Stimulated activated CD4-positive, alpha-beta T cell treated with anti-CD3 and anti-CD28 coated beads, Interleukin-4, amount 100 ng/mL, for 1 hour (primary cell): ENCODE data around the gene UCMA.
"Not testable (repeated sequence)": the region's sequence is repeated elsewhere in the genome, so short reads cannot be mapped to it uniquely, and the experiment has no call there.

ENCODE experiments used
- DNase-seq: peaks from one replicate; pipeline ENCODE4 v3.0.0-alpha.2; 2020

Gene UCMA, protein sequence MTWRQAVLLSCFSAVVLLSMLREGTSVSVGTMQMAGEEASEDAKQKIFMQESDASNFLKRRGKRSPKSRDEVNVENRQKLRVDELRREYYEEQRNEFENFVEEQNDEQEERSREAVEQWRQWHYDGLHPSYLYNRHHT

DNA sequence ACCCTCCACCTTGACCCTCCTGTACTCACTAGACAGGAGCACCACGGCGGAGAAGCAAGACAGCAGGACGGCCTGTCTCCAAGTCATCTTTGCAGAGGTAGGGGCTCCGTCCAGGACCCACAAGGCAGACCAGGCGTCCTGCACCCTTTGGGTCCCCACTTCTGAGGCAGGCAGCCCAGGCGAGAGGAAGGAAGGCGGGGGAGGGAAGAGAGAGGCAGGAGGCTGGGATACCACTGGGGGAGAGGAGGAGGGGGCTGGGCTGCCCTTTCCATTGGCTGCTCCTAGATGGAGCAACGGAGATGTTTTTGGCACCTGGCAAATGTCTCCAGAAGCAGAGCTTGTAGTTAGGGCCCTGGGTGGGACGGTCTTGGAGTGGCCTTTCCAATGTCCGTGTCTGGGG is at the start of gene UCMA:
Gene UCMA (minus strand): TSS at position 203 of the 400 bp plus-strand sequence. CDS start 116 bp downstream, at position 87.
- no peak for DNase-seq

- DNase-seq: not testable (repeated sequence)
These were observed 48.2 kb upstream of the UCMA start for GRCh38 chr10:13282348-13282747.

DNA sequence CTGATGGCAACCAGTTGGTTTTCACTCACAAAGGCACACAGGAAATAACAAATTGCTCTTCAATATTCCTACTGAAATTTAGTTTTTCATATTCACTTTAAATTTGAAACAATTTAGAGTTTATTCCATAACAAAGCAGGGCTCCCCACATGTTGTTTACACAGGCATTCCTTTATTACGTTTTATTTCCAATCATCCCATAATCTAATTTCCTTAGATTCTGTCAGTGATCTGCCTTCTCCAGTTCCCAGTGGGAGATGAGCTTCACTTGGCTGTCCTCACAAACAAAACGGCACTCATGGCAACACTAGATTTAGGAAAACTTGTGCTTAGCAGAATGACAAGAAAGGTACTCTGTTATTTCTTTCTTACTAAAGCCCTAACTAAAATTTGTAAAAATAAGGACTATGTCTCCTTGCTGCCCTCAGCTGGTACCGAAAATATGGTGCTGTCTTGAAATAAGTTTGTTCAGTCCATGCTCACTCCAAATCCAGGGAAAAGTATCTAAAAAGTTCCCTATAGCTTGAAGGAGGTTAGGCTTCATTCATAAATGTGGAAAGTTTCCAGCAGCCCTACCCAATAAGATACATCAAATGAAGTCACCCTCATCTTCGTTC is 42.7 kb upstream of the UCMA start:
- DNase-seq: no peak

DNA sequence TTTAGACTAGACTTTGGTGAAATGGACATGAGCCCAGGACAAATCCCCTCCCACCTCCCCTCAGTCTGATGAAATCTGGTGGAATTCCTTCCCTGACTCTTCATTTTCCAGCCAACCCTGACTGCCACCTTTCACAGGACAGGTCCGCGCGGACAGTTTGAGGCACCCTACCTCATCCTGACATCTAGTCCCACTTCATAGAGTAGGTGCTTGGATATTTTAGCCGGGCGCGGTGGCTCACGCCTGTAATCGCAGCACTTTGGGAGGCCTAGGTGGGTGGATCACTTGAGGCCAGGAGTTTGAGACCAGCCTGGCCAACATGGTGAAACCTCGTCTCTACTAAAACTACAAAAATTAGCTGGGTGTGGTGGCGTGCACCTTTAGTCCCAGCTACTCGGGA is 42.0 kb upstream of the UCMA start:
- DNase-seq: not testable (repeated sequence)

DNA sequence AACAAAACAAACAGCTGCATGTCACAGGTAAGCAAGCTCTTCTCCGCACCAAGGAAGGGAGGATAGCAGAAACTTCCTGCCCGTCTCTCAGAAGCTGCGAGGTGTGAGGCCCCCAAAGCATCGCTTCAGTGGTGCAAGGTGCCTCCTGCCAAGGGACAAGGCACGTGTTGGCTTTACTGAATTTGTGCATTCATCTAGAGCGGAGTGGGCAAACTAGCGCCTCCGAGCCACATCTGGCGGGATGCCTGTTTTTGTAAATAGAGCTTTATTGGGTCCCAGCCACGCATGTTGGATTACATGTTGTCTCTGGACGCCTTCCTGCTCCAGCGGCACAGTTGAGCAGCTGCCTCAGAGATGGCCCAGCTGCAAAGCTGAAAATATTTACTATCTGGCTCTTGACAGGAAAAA is 38.0 kb upstream of the UCMA start:
- DNase-seq: no peak

- peak; percentile 41 for DNase-seq
These were observed 37.5 kb upstream of the UCMA start for GRCh38 chr10:13271552-13272163.

DNA sequence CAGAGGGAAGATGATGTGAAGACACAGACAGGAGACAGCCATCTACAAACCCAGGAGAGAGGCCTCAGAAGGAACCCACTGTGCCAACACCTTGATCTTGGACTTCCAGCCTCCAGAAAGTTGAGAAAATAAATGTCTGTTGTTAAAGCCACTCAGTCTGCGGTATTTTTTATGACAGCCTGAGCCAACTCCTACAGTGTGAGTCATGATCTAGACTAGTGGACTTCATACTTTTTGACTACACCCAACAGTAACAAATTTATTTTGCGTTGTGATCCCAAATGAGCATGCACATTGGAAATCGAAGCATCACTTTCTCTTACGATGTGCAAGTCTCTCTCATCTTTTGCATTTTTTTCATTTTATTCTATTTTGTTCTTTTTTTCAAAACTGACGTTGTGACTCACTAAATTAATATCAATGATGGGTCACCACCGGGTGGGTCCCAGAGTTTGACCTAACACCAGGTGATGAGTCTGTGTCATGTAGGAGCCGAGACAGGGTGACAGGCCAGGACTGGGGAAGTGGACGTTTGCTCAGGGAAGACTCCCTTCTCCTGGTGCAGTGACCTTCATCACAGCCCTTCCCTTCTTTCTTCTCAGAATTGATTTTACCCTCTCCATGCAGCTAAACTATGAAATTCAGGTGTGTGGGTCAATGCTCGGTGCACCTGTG is 36.8 kb upstream of the UCMA start:
- DNase-seq: no peak

DNA sequence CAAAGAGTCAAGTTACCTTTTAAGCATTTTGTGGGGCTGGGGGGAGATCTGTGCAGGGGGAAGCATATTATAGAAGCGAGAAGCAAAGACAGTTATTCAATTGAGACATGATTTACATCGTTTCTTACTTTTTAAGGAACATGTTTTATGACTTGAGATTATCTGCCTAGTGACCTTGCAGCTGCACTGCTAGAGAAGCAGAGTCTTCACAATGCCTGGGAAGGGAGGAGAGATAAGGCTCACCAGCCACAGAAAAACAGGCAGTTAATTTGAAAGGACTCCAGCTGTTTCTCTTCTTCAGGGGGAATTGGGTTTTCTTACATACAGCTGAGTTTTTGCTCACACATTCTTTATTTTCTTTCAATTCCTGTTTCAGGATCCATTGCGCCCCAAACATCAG is 34.7 kb upstream of the UCMA start:
- no peak for DNase-seq

DNA sequence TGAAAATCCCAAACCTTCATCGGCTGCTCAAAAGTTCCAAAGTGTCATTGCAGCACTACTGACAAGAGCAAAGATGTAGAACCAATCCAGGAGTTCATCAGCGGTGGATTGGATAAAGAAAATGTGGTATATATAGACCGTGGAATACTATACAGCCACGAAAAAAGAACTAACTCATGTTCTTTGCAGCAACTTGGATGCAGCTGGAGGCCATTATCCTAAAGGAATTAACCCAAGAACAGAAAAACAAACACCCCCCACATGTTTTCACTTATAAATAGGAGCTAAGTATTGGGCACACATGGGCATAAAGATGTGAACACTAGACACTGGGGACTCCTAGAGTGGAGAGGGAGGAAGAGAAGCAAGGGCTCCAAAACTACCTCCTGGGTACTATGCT is 34.1 kb upstream of the UCMA start:
- DNase-seq: no peak

DNA sequence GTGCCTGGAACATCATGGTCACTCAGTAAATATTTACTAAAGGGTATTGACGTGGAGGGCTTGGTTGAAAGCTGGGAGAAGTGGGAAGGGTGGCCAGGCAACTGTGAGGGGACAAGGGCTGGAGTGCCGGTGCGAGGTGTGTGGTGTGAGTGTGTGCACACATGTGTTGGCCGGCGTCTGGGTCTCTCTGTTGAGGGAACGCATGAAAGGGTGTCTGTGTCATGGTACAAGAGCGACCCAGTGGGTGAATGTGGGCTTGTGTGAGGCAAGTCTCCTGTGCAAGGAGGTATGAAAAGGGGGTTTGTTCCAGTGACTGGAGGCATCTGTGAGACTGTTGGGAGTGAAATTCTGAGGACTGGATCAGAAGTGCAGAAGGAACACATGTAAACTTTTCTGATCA is 29.4 kb upstream of the UCMA start:
- no peak for DNase-seq

- no peak for DNase-seq
These were observed 28.3 kb upstream of the UCMA start for GRCh38 chr10:13262433-13262832.

DNA sequence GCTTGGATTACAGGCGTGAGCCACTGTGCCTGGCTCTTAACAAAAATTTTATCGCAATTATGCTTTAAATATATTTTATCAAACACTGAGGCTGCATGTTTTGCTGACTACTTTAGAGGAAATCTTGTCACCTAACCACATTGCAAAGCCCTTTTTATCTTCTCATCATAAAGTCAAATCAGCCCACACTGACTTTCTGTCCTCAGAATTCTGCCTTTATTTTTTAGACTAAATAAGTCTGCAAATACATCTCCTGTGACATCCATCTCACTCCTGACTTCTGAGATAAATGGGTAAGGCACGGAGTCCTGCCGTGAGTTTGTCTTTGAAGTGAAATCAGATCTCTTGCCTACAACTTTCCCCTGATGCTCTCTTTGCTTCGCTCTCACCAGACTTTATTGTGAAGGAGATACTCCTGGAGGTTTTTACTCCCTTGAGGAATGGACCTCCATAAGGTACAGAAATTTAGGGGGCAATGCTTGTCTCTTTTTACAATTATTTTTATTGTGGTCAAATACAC is 23.5 kb upstream of the UCMA start:
- no peak for DNase-seq

- DNase-seq: no peak
These were observed 22.5 kb upstream of the UCMA start for GRCh38 chr10:13256627-13257026.

- DNase-seq: no peak
These were observed 19.6 kb upstream of the UCMA start for GRCh38 chr10:13253726-13254125.

DNA sequence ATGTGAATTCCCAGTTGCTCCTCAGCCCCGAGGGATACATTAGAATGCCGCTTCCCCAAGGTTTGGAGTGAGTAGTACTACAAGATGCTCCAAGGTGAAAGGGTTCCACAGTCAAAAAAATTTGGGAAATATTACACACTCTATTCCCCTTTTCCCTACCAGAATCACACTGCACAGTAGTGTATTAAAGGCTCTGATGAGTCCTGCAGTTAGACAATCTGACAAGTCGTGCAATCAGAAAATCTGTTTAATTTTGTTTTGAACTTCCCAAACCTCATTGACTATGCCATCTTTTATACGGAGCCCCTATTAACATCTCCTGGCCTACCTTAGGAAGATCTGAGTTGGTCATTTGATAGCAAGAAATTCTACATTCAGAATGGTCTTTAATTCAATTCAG is 13.6 kb upstream of the UCMA start:
- DNase-seq: no peak

DNA sequence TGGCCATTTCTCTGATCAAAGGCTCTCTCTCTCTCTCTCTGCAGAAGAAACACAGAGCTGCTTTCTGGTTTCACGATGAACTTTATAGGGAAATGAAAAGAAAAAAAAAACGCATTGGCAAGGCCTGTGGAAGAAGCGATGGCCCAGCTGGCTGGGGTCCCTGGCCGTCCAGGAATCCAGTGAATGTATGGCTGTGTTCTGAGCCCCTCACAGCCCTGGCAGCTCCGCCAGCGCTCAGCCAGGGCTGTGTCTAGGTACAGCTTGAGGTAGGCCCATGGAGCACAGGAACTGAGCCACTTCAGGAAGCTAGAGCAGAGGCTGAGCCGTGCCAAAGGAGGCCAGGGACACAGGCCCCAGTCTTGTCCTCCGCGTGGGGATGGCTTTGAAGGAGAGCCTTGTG is 13.1 kb upstream of the UCMA start:
- DNase-seq: no peak

- DNase-seq: not testable (repeated sequence)
These were observed 8.1 kb upstream of the UCMA start for GRCh38 chr10:13242260-13242659.

DNA sequence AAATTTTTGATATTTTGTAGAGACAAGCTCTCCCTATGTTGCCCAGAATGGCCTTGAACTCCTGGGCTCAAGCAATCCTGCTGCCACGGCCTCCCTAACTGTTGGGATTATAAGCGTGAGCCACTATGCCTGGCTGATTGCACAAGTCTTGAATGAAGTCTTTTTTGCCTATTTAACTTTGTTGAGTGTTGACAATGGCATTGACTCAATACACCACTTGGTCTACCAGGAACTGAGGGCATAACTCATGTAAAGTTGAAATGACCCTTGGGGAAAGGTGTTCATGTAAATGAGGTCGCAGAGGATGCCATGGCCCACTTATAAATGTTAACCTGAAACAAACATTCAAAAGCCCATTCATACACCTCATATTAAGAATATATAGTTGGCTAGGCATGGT is 7.4 kb upstream of the UCMA start:
- no peak for DNase-seq

DNA sequence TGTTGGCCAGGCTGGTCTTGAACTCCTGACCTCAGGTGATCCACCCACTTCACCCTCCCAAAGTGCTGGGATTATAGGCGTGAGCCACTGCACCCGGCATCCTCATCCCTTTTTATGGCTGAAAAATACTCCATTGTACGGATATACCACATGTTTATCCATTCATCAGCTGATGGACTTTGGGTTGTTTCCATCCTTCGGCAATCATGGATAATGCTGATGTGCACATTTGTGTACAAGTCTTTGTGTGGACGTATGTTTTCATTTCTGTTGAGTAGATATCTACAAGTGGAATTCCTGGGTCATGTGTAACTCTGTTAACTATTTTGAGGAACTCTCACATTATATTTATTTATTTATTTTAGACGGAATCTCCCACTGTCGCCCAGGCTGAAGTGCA is 5.7 kb upstream of the UCMA start:
- no peak for DNase-seq

DNA sequence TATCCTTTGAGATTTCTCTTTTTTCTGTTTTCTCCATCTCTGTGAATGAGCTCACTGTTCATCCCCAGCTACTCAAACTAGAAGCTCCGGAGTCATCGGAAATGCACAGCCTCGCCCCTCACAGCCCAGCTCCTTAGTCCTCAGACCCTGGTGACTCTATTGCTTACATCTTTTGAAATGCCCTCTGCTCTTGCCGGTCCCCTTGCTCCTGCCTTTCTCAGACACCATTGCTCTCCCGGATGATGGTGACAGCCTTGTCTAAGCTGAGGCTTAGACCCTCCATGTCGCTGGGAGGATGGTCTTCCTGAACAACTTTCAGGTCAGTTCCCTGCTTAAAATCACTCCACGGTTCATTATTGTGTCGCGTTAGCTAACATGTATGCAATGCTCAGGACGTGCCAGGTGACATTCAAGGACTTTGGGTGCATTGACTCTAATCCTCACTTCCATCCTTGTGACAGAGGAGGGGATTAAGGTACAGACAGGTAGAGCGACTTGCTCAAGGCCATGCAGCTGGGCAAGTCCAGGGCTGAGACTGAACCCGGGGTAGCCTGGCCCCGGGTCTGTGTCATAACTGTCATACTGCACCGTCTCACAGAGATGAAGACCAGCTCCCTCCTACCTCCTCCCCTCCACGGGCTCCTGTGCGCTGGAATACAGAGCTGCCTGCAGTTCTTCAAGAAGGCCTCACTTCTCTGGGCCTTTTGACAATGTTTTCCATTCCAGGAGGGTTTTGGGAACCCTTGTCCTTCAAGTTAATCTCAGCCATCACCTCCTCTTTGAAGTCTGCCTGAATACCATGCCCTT is 4.3 kb upstream of the UCMA start:
- DNase-seq: no peak

- DNase-seq: no peak
These were observed 2.5 kb upstream of the UCMA start for GRCh38 chr10:13236638-13237037.

GRCh38 chr10:13234736-13235135 is 562 bp upstream of the UCMA start:
- DNase-seq: not testable (repeated sequence)

DNA sequence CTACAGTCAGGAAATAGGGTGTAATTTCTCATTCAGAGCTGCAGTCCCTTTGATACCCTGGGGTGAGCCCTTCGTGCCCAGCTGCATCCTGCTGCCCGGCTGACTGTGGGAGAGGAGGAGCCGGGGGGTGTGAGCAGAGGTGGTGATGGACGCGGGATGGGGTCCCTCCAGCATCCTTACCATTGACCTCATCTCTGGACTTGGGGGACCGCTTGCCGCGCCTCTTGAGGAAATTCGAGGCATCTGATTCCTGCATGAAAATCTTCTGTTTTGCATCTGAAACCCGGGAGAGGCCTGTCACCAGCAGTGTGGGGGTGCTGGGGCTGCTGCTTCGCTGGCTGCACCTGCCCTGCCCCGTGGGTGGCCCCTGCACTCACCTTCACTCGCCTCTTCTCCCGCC is 816 bp downstream of the UCMA start:
- no peak for DNase-seq
